ENCODE data around the gene ARHGAP27.

DNA sequence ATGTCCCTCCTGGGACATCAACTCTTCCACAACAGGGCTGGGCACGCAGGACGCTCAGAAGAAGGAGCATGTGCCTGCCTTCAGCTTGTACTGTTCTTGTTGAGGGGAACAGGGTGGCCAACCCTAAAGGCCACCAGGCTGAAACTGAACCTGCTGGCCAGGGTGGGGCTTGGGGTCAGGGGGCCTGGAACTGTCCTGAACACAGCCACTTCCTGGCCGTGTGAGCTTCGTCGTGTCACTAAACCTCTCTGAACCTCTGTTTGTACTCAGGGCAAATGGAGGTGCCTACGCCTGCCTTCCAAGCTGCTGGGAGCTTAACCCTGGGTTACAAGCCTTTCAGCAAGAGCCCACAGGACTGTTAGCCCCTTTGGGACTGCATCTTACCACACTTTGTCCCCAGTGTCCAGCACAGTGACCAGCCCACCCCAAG lies 6.7 kb downstream of the ARHGAP27 start:
- TF ChIP-seq, protein P1, sequence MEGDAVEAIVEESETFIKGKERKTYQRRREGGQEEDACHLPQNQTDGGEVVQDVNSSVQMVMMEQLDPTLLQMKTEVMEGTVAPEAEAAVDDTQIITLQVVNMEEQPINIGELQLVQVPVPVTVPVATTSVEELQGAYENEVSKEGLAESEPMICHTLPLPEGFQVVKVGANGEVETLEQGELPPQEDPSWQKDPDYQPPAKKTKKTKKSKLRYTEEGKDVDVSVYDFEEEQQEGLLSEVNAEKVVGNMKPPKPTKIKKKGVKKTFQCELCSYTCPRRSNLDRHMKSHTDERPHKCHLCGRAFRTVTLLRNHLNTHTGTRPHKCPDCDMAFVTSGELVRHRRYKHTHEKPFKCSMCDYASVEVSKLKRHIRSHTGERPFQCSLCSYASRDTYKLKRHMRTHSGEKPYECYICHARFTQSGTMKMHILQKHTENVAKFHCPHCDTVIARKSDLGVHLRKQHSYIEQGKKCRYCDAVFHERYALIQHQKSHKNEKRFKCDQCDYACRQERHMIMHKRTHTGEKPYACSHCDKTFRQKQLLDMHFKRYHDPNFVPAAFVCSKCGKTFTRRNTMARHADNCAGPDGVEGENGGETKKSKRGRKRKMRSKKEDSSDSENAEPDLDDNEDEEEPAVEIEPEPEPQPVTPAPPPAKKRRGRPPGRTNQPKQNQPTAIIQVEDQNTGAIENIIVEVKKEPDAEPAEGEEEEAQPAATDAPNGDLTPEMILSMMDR (IDR thresholded peaks at IDR 0.05) = peak; percentile 18
- no peak for TF ChIP-seq POLR2AphosphoS5 (IDR thresholded peaks at IDR 0.05; ENCODE audit: low read depth, low read length)
